ENCODE results near the gene KRTAP5-8. TPM values are rescaled to one million over a fixed set of nuclear protein-coding genes. Genes with fewer than 3 reads are reported as not detected.

The KRTAP5-8 gene
- total RNA-seq, result not detected in 2 replicates

GRCh38 chr11:71537977-71538665 is at the start of gene KRTAP5-8:
Gene KRTAP5-8 (plus strand): TSS chr11:71538025. CDS start chr11:71538056, 31 bp downstream.

GRCh38 chr11:71526796-71527575 is 10.8 kb upstream of the KRTAP5-8 start, which contains the start of gene KRTAP5-7:
Gene KRTAP5-7 (plus strand): TSS chr11:71527267. CDS start chr11:71527301, 34 bp downstream.

GRCh38 chr11:71548120-71548519 is 10.3 kb downstream of the KRTAP5-8 start, which contains the start of gene KRTAP5-9:
Gene KRTAP5-9 (plus strand): TSS chr11:71548420. CDS start chr11:71548658, 238 bp downstream.

GRCh38 chr11:71565263-71565662 is 27.4 kb downstream of the KRTAP5-8 start, which contains the start of gene KRTAP5-10:
Gene KRTAP5-10 (plus strand): TSS chr11:71565563. CDS start chr11:71565588, 25 bp downstream.

GRCh38 chr11:71582309-71582895 is 44.6 kb downstream of the KRTAP5-8 start, which contains the start of gene KRTAP5-11:
Gene KRTAP5-11 (minus strand): TSS chr11:71582875. CDS start chr11:71582837, 38 bp downstream.

Other genes starting within 250 kb of the KRTAP5-8 start
- 34.0 and 39.6 TPM in 2 replicates for gene DHCR7, start 89.6 kb upstream of the KRTAP5-8 start, total RNA-seq
- gene NADSYN1, start 84.8 kb upstream of the KRTAP5-8 start, total RNA-seq, result 74.6 and 123 TPM in 2 replicates
- 0.16 TPM in 1 of 2 replicates, not detected in the other for gene KRTAP5-7, start 10.8 kb upstream of the KRTAP5-8 start, total RNA-seq
- gene KRTAP5-9, start 10.4 kb downstream of the KRTAP5-8 start, total RNA-seq, result not detected in 2 replicates
- gene KRTAP5-10, start 27.5 kb downstream of the KRTAP5-8 start, total RNA-seq, result not detected in 2 replicates
- not detected in 2 replicates for gene KRTAP5-11, start 44.9 kb downstream of the KRTAP5-8 start, total RNA-seq

Measured in bladder microvascular endothelial cell (primary cell).